Nephron progenitor cell (in vitro differentiated cells): Measurements from ENCODE around the gene ACP1.
"Not testable (repeated sequence)": the region's sequence is repeated elsewhere in the genome, so short reads cannot be mapped to it uniquely, and the experiment has no call there.

Experiments used
- DNase-seq: peaks from one replicate; pipeline ENCODE4 v3.0.0; 2021
- H3K27ac Mint-ChIP-seq: 2 replicates; pipeline ENCODE4 v1.8.0; 2021; ENCODE audit warnings: mild to moderate bottlenecking, moderate library complexity, mixed read lengths
- H3K27me3 Mint-ChIP-seq: 2 replicates; pipeline ENCODE4 v1.8.0; 2021; ENCODE audit warnings: mild to moderate bottlenecking, low read depth, mixed read lengths; ENCODE audit not compliant: poor library complexity
- H3K36me3 Mint-ChIP-seq: 2 replicates; pipeline ENCODE4 v1.8.0; 2021; ENCODE audit warnings: low read depth, mixed read lengths
- H3K4me1 Mint-ChIP-seq: 2 replicates; pipeline ENCODE4 v1.8.0; 2021; ENCODE audit warnings: mixed read lengths
- H3K4me3 Mint-ChIP-seq: 2 replicates; pipeline ENCODE4 v1.8.0; 2021; ENCODE audit warnings: mild to moderate bottlenecking, moderate library complexity, mixed read lengths
- H3K9me3 Mint-ChIP-seq: 2 replicates; pipeline ENCODE4 v1.8.0; 2021; ENCODE audit warnings: mild to moderate bottlenecking, moderate library complexity, mixed read lengths
- TF ChIP-seq, protein P1 (sequence below): fragments of 200-600 bp; sonication (generic); IDR thresholded peaks from 2 replicates; pipeline ENCODE4 v1.5.0; 2021; ENCODE audit warnings: antibody characterized with exemption

Gene ACP1

DNA sequence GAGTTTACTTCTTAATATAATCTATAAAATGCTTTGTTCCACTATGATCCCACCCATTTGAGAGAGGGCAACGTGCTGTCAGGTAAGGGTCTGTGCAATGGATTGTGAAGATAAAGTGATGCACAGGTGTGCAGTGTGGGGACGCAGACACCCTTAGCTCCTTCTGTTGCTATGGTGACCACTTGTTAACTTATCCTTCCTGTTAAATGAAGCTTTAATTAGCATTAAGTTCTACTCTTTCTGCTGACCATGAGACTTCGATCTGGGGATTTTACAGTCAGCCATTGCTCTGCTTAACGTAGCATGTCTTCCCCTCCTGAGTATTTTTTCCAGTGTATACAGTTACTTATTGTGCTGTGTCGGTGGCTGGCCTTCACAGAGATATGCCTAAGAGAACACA is 46.2 kb downstream of the ACP1 start:
- Mint-ChIP-seq H3K27ac (no peak overlapping the region), H3K27me3 (no peaks in the 10 kb centered on the region), H3K4me3 (no peak overlapping the region), H3K4me1 (peaks cover 54% of the 10 kb centered on the region), H3K36me3 (no peaks in the 10 kb centered on the region), H3K9me3 (no peaks in the 10 kb centered on the region)
- TF ChIP-seq, protein P1, sequence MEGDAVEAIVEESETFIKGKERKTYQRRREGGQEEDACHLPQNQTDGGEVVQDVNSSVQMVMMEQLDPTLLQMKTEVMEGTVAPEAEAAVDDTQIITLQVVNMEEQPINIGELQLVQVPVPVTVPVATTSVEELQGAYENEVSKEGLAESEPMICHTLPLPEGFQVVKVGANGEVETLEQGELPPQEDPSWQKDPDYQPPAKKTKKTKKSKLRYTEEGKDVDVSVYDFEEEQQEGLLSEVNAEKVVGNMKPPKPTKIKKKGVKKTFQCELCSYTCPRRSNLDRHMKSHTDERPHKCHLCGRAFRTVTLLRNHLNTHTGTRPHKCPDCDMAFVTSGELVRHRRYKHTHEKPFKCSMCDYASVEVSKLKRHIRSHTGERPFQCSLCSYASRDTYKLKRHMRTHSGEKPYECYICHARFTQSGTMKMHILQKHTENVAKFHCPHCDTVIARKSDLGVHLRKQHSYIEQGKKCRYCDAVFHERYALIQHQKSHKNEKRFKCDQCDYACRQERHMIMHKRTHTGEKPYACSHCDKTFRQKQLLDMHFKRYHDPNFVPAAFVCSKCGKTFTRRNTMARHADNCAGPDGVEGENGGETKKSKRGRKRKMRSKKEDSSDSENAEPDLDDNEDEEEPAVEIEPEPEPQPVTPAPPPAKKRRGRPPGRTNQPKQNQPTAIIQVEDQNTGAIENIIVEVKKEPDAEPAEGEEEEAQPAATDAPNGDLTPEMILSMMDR: no peak
- no peak for DNase-seq

DNA sequence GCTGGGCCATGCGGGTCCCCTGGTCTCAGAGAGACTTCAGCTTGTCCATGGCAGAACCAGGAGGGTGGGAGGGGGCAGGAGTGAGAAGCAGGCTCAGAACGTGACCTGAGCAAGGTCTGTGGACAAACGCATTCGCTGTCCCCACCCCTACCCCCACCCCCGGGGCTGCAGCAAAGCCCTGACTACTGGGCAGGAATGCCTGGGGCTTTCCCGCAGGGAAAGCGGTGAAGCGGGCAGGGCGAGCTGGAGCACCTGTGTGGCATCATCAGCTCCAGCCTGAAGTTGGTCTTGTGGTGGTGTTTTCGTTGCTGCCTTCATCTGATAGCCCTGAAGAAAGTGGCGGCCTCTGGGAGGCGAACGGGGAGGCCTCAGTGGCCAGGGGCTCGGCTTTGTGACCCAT is 49.2 kb downstream of the ACP1 start:
- Mint-ChIP-seq H3K36me3 (no peaks in the 10 kb centered on the region), H3K9me3 (no peaks in the 10 kb centered on the region), H3K4me1 (peaks cover 78% of the 10 kb centered on the region), H3K27me3 (no peaks in the 10 kb centered on the region), H3K4me3 (no peak overlapping the region), H3K27ac (no peak overlapping the region)
- TF ChIP-seq, protein P1: no peak
- DNase-seq: no peak

DNA sequence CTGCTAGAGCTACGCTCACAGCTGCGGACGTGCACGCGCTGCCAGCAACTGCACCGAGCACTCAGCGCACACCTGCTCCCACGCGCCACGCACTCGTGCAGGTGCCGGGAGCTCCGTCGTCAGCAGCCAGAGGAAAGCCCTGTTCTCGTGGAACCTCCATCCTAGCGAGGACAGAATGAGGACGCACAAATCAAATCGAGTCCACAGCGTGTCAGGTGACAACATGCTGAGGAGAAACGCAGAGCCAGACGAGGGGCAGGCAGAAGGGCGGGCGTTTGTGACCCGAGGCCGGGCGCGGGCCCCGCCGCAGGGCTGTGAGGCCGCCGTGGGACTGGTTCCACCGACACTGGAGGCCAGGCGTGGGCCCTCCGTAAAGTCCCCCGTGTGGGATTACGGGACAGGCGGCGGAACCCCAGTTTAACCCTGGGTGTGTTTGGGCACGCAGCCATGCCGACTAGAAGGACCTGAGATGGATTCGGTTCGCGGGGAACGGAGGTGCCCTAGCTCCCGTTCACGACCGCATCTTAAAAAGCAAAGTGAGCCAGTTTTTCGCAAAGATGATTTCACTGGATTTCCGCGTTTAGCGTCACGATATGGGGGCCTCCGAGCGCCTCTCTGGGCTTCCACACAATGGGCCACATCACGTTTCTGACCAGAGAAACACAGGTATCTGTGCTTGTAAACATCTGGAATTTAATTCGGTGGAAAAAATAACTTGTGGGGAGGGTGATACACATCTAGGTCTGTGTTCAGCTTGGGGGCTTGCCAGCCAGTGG is 50.0 kb downstream of the ACP1 start:
- Mint-ChIP-seq H3K27me3 (no peaks in the 10 kb centered on the region), H3K4me1 (peaks cover 72% of the 10 kb centered on the region), H3K9me3 (no peaks in the 10 kb centered on the region), H3K27ac (no peak overlapping the region), H3K4me3 (no peak overlapping the region), H3K36me3 (no peaks in the 10 kb centered on the region)
- no peak for DNase-seq
- TF ChIP-seq, protein P1: no peak

DNA sequence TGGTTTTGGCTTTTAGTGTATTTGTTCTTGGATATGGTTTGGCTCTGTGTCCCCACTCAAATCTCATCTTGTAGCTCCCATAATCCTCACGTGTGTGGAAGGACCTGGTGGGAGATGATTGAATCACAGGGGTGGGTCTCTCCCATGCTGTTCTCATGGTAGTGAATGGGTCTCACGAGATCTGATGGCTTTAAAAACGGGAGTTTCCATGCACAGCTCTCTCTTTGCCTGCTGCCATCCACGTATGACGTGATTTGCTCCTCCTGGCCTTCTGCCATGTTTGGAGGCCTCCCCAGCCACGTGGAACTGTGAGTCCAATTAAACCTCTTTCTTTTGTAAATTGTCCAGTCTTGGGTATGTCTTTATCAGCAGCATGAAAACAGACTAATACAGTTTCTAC is 51.2 kb downstream of the ACP1 start:
- not testable (repeated sequence) for DNase-seq, H3K9me3 Mint-ChIP-seq, H3K36me3 Mint-ChIP-seq, H3K4me3 Mint-ChIP-seq, H3K27me3 Mint-ChIP-seq, H3K27ac Mint-ChIP-seq
- peaks cover 64% of the 10 kb centered on the region for H3K4me1 Mint-ChIP-seq

DNA sequence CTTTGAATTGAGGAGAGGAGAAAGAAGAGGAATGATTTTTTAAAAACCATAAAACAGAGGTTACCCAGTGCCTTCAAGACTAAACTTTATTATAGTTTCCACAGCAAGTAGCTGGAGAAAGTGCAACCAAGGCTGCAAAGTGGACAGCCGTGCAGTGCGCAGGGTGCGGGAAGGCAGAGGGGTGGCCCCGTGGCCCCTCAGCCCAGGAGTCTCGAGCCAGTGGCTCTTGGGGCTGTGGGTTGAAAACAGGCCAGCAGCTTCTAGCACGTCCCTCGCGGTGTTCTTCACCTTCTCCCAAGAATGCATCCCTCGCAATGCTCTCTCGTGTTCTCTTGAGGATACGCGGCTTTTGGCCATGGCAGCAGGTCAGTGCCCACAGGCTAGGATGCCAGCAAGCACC is 51.6 kb downstream of the ACP1 start:
- Mint-ChIP-seq H3K27ac (no peak overlapping the region), H3K4me1 (peaks cover 60% of the 10 kb centered on the region), H3K36me3 (no peaks in the 10 kb centered on the region), H3K27me3 (peaks cover 8% of the 10 kb centered on the region), H3K9me3 (no peaks in the 10 kb centered on the region), H3K4me3 (no peak overlapping the region)
- TF ChIP-seq, protein P1: no peak
- no peak for DNase-seq

DNA sequence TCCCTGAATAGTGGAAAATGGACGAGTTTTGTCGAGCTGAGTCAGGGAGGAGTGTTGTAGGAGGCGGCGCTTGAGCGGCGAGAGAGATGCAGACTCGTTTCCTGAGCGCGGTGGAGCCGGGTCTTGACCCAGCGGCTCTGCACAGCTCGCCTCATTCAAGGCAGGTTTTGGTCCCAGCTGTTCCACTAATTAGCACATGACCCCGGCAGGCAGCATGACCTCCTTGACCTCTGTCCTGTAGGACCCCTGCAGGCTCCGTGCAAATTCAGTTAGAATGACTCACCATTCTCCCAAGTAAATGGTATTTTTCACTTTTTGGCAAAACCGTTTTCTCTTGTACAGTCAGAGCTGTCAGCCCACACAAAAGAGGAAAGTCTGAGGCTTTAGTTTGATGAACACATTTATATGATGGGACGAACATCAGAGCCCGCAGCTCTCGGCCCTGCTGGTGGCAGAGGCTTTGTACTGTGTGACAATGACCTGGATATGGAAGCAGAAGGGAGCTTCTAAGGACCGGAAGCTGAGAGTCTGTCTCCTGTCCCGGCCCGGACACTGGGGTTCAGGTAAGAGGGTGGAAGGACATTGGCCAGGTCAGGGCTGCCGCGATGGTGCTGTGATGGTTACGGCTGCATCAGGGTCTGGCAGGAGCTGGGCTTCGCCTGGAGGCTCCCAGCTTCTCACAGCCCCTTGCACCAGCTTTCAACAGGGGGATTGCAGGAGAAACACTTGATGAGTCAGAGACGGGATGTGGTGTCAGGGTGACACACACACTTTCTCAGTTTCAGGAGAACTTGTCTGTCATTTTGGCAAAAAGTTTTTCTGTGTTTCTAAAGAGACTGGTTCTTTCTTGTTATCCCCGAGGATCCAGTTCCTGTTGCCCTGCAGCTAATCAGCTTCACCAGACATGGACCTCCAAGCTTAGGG is 53.0 kb downstream of the ACP1 start:
- TF ChIP-seq, protein P1: no peak
- Mint-ChIP-seq H3K4me1 (peaks cover 52% of the 10 kb centered on the region), H3K27ac (peak overlapping the region; percentile 91), H3K27me3 (peaks cover 11% of the 10 kb centered on the region), H3K9me3 (no peaks in the 10 kb centered on the region), H3K4me3 (peak overlapping the region; percentile 32), H3K36me3 (no peaks in the 10 kb centered on the region)
- peak; percentile 48 for DNase-seq
